ENCODE measurements around the gene ACE2.
"Not testable (repeated sequence)": the region's sequence is repeated elsewhere in the genome, so short reads cannot be mapped to it uniquely, and the experiment has no call there.

The ACE2 gene

GRCh38 chrX:15600745-15601144 is at the start of gene ACE2:
TSS of gene ACE2 (minus strand) at chrX:15600960. CDS start at chrX:15600911, 49 bp downstream.
- DNase-seq (ENCODE audit: low read depth in 2 of 2): no peak

DNA sequence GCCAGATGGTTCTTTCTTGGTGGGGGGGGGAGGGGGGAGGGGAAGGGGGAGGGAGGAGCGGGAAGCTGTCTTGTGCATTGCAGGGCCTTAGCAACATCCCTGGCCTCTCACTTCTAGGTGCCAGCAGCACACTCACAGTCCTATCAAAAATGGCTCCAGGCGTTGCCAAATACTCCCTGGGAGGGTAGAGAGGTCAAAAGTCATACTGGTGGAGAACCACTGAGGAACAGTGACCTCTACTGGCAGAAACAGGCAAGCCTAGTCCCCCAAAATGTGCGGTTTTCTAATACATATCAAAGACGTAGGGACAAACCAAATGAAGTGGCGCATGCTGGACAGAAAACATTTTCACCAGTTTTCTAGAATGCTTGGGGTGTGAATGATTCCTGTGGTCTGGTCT is 46.8 kb upstream of the ACE2 start:
- not testable (repeated sequence) for DNase-seq (ENCODE audit: low read depth in 2 of 2)

DNA sequence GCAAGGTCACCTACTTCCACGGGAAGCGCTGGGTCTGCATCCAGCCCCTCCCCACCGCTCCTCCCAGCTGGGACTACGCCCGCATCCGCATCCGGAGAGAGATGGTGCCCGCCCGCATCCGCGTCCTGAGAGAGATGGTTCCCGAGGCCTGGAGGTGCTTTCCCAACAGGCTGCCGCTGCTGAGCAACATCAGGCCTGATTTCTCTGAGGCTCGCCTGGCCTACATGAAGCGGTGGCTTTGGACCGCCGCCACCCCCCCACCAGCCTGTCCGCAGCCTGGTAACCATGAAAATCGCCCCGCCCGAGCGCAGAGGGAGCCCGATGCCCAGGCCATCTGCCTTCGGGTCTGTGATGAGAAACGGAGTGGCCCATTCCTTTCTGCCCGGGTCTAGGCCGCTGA is 45.8 kb upstream of the ACE2 start:
- no peak for DNase-seq (ENCODE audit: low read depth in 2 of 2)

DNA sequence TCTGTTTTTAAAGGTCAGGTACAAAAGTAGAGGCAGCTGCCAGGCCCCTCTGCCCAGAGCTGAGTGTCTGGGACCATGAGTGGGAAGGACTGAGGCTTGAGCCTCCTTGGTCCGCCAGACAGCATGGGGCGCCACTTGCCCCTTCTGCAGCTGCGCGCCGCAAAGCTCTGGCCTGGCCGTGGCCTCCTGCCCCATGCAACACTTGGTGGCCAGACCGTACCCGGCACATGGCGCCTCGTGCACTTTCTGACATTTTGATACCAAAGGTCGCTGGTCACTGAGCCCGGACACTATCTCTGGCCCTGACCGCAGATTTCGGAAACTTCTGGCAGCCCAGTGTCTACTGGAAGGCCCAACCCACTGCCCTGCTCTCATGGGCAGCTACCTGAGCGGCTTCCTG is 45.3 kb upstream of the ACE2 start:
- DNase-seq (ENCODE audit: low read depth in 2 of 2): no peak

DNA sequence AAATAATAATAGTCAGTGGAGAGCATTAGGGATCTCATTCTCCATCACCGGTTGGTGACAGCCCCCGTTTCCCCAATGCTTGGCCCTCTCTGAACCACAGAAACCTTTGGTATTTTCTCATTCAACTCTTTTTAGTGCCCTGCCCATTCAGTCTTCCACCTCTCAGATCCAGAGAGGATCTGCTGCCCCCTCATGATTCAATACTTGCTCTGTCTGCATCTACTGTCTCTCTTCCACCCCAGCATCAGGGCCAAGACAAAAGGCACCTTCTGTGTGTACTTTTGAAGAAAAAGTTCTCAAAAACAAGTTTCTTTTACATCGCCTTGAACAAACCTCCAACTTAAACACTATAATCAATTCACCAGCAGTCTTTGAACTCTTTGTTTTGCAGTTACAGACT is 44.5 kb upstream of the ACE2 start:
- DNase-seq (ENCODE audit: low read depth in 2 of 2): no peak

GRCh38 chrX:15644560-15644872 is 43.8 kb upstream of the ACE2 start:
- DNase-seq (ENCODE audit: low read depth in 2 of 2): no peak

- no peak for DNase-seq (ENCODE audit: low read depth in 2 of 2)
Observed at GRCh38 chrX:15643786-15644559, 43.2 kb upstream of the ACE2 start.

GRCh38 chrX:15631637-15632036 is 30.9 kb upstream of the ACE2 start:
- DNase-seq (ENCODE audit: low read depth in 2 of 2): no peak

DNA sequence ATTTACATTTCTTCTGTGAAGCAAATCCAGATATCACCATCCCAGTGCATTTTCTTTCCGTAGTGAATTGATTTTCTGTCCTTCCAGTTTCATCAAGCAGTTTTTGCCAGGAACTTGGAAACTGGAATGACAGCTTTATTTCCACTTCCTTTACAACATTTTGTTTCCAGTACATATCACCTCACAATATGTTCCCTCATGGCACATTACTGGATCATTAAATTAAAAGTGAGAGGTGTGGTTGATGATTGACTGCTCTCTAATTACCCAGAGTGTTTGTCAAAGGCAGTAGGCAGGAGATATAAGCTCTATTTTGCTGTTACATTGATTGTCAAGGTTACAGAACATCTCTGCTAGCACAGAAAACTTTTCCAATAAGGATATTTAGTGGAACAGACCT is 22.3 kb upstream of the ACE2 start:
- DNase-seq (ENCODE audit: low read depth in 2 of 2): no peak

DNA sequence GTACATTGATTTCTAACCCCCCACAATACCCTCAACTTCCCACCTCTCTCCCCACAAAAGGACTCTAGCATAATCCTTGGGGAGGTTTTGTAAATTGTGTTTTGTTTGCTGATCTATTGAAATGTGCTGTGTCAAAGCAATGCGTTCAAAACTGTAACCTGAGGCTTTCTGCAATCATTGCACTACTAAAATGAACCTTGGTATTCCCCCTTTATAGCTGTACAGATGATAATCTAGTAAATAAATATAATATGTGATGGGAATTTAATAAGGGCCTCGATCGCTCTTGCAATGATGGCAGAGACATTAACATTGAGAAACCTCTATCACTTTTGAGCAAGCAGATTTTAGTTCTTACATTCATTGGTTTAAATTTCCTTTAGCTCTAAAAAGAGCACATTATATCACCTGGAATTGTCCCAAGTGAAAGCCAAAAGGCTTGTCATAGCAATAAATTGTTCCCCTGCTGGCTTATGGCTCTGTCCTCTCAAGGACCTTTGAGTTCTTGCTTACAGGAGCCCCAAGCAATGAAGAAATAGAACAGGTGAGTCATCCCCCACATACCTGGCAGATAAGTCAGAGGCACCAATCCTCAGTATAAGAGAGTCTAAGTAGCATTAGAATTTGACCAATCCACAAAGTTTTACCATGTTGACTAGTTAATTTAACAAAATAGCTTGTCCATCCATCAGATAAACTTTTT is 18.4 kb upstream of the ACE2 start:
- no peak for DNase-seq (ENCODE audit: low read depth in 2 of 2)

- DNase-seq (ENCODE audit: low read depth in 2 of 2): no peak
Observed at GRCh38 chrX:15617111-15617510, 16.4 kb upstream of the ACE2 start.

- no peak for DNase-seq (ENCODE audit: low read depth in 2 of 2)
Observed at GRCh38 chrX:15616531-15616930, 15.8 kb upstream of the ACE2 start.

DNA sequence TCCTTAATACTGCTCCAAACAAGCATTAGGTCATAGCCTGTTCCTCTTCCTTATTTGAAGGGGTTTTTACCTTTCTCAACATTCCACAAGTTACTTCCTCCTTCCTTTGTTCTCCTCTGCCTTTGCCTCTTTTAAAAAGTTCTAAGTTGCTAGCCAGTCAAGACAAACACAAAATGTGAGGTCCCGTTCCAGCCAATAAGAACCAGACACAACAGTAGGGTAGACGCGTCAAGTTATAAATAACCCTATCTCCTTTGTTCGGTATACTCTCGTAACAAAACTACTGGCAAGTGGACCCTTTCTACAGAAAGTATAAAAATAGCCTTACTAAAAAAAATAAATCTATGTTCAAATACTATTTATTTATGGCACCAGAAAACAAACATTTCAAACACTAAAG is 6.3 kb upstream of the ACE2 start:
- no peak for DNase-seq (ENCODE audit: low read depth in 2 of 2)

- DNase-seq (ENCODE audit: low read depth in 2 of 2): no peak
Observed at GRCh38 chrX:15606136-15606535, 5.4 kb upstream of the ACE2 start.

DNA sequence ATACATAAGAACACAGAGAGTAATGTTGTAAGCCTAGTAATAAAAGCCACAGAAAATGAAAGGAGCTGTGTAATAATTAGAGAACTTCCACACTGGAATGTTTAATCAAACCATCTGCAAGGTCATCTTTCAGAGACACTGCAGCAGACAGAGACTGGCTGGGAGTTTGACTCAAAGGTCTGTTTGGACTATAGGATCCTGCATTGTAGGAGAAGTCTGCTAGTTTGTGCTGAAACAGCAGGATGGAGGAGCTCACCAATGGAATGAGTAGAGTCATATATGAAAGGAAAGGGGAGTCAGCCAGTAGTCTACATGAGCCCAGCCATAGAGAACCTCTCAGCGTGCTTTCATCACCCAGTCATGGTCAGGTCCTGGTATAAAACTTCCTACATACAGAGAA is 4.5 kb upstream of the ACE2 start:
- DNase-seq (ENCODE audit: low read depth in 2 of 2): no peak

DNA sequence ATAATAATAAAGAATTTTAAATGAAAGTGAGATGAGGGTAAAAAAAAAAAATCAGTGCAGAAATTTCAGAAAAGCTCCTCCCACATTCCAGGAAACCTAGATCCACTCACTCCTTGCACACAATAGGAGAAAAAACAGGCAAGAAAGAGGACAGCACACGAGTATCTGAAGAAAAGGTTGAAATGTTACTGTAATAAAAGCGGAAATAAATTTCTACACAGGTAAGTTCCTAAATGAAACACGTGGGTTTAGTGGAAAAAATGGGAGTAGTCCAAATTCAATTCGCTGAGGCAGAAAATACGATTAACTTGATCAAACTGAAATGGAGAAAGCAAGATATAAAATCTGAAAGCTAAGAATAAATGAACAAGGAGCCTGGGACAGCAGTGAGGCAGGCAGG is 2.0 kb upstream of the ACE2 start:
- DNase-seq (ENCODE audit: low read depth in 2 of 2): no peak

DNA sequence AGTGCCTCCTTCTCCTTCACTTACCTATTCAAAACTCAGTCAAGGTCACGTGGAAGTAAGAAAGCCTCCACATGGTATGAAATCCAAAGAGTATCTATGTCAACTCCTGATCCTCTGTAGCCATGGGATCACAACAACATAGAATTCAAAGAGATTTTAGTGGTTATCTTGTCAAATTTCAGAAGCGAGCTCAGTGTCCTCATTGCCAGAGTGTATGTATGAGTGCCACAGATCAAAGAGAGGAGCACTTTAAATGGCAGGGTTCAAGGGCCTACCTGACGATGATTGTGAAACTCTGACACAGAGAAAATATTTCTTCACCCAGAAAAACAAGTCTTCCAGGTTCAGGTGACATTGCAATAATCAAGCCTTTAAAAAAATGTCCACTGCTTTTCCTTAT is 1.2 kb upstream of the ACE2 start:
- no peak for DNase-seq (ENCODE audit: low read depth in 2 of 2)

GRCh38 chrX:15600049-15600448 is 711 bp downstream of the ACE2 start:
- no peak for DNase-seq (ENCODE audit: low read depth in 2 of 2)

DNA sequence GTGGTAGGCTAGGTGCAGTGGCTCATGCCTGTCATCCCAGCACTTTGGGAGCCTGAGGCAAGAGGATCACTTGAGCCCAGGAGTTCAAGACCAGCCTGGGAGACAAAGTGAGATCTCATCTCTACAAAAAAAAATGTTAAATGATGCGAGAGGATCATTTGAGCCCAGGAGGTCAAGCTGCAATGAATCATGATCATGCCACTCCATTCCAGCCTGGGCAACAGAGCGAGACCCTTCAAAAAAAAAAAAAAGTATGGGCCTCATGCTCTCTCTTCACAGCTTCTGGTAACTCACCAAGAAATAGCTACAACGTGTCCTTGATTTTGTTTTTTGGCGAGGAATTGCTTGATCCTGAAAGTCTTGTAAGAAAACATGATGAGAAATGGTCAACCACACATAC is 1.3 kb downstream of the ACE2 start:
- no peak for DNase-seq (ENCODE audit: low read depth in 2 of 2)

- no peak for DNase-seq (ENCODE audit: low read depth in 2 of 2)
Observed at GRCh38 chrX:15598026-15598425, 2.7 kb downstream of the ACE2 start.

GRCh38 chrX:15594371-15594770 is 6.4 kb downstream of the ACE2 start:
- no peak for DNase-seq (ENCODE audit: low read depth in 2 of 2)

GRCh38 chrX:15579778-15580747 is 20.7 kb downstream of the ACE2 start:
- no peak for DNase-seq (ENCODE audit: low read depth in 2 of 2)

- no peak for DNase-seq (ENCODE audit: low read depth in 2 of 2)
Observed at GRCh38 chrX:15576019-15576418, 24.7 kb downstream of the ACE2 start.

All from activated CD8-positive, alpha-beta memory T cell treated with anti-CD3 and anti-CD28 coated beads for 4 hours (primary cell).